GM12874 (cell line): ENCODE data around the gene DRC3.
A peak's percentile ranks its signal among the peaks of the same experiment; 100 is the strongest.

Source experiments
- TF ChIP-seq, protein P1 (sequence below): IDR thresholded peaks from 2 replicates; pipeline ENCODE4 v1.5.1; 2011; ENCODE audit warnings: low read depth, mild to moderate bottlenecking, control low read depth, low read length, moderate library complexity; ENCODE audit not compliant: insufficient read depth

Gene DRC3

DNA sequence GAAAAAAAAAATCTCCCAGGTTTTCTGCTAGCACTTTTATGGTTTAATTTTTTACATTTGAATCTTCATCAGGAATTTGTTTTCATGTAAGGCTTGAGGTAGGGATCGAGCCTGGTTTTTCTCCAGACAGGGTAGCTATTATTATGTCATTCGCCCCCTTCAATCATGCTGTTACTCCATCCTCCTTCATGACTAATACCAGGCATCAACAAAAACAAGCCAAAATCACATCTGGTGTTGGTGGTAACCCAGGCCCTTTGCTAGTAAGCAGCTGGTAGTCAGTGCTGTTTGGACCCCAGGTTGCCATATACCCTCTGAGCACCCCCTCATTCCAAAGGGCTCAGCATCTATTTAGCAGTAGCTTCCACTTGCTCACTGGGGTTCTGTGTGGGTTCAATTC is 29.5 kb downstream of the DRC3 start:
- TF ChIP-seq, protein P1, sequence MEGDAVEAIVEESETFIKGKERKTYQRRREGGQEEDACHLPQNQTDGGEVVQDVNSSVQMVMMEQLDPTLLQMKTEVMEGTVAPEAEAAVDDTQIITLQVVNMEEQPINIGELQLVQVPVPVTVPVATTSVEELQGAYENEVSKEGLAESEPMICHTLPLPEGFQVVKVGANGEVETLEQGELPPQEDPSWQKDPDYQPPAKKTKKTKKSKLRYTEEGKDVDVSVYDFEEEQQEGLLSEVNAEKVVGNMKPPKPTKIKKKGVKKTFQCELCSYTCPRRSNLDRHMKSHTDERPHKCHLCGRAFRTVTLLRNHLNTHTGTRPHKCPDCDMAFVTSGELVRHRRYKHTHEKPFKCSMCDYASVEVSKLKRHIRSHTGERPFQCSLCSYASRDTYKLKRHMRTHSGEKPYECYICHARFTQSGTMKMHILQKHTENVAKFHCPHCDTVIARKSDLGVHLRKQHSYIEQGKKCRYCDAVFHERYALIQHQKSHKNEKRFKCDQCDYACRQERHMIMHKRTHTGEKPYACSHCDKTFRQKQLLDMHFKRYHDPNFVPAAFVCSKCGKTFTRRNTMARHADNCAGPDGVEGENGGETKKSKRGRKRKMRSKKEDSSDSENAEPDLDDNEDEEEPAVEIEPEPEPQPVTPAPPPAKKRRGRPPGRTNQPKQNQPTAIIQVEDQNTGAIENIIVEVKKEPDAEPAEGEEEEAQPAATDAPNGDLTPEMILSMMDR: no peak

DNA sequence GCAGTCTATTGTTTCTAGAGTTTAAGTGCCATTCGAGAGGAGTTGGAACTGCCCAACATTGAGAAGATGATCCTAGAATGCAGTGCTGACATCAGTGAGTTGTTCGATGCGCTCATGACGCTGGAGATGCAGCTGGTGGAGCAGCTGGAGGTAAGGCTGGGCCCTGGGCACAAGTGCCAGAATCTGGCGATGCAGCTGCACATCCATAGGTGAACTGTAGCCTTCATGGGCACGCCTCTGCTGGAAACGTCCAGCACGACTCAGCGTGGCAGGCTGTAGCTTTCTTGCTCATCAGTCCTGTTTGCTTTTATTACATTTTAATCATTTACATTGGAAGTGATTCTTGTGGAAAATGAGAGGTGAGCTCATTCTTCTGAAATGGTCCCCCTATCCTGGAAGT is 31.7 kb downstream of the DRC3 start:
- TF ChIP-seq, protein P1: no peak

DNA sequence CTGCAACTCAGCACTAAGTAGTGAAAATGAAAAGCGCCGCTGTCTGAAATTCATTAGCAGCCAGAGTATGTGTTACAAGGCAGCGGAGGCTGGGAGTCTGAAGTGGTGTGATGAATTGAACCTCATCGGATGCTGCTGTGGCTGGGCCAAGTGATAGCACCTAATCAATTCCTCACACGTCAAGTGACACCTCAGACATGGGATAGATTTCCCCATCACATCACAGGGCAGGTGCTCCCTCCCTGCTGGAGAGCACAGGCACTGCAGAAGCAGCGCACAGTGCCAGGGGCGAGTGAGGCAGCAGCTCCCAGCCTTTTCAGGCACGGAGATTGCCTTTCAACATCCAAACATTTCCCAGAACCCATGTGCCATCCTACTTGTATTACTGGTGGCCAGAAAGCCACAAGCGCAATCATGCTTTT is 32.2 kb downstream of the DRC3 start:
- TF ChIP-seq, protein P1: peak; percentile 22; the same call in 1 of the 2 replicates

DNA sequence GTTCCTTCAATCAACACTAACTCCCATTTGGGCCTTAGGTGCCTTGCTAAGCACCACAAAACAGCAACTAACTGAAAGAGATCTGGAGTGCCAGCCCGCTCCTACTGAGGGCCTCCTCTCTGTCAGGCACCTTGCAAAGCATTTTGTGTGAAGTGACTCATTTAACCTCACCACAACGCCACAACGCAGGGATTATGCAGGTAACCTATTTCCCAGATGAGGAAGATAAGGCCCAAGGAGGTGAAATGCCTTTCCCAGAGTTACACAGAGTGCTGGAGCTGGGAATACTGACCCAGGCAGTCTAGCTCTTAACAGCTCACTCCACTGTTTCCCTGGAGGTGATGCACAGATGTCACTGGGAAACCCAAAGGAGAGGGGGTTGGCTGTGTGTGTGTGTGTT is 32.8 kb downstream of the DRC3 start:
- TF ChIP-seq, protein P1: no peak

DNA sequence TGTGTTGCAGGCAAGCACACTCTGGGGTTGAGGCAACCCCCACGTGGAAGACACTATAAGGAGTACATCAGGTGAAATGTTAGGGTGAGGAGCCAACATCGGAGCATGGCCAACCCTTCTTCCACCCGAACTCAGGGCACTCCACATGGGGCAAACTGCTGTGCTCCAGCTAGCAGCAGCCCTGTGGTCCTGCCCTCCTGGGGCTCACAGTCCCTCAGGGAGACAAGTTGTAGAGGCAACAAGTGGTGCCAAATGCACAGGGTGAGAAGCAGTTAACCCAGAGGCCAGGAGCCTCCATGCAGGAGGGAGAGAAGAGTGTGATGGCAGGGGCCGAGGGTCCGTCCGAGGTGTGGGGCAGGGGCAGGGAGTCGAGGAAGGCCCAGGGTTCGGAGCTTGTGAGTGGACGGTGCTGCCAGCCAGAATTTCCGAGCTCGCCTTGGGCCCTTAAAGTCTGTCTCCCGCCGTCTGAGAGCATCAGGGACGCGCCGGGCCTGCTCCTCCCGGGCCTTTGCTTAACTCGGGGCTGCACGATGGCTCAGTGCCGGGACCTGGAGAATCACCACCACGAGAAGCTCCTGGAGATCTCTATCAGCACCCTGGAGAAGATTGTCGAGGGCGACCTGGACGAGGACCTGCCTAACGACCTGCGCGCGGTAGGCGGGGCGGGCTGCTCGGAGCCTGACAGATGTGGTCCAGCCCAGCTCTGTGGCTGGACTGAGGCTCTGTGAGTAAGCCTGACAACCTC is 34.0 kb downstream of the DRC3 start:
- TF ChIP-seq, protein P1: no peak

DNA sequence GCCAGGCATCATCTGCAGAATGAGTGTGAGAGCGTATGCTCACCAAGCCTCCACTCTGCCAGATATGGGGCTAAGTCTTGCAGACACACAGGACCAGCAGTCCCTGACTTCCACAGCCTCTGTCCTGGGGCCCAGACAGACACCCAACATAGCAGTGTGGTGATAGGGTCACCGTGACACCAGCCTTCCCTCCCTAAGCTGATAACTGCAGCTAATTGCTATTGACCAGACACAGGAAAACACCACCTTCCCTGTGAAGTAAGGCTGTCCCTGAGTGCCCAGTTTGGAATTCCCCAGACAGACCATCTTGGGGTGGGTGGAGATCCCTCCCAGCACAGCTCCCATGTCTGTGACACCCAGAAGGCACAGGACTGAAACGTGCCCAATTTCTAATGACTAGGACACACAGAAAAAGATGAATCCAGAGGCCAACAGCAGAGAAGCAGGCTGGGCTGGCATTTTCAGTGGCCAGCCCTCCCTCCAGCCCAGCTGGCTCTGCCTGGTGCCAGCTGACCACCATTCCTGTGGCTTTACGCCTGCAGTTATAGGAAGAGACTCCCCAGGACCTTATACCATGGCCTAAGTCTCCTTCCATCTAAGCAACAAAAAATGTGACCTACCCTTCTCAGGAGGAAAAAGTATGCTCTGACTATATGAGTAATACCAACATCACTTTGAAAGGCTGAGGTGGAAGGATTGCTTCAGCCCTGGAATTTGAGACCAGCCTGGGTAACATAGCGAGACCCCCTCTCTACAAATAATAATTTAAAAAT is 36.0 kb downstream of the DRC3 start:
- TF ChIP-seq, protein P1: no peak

DNA sequence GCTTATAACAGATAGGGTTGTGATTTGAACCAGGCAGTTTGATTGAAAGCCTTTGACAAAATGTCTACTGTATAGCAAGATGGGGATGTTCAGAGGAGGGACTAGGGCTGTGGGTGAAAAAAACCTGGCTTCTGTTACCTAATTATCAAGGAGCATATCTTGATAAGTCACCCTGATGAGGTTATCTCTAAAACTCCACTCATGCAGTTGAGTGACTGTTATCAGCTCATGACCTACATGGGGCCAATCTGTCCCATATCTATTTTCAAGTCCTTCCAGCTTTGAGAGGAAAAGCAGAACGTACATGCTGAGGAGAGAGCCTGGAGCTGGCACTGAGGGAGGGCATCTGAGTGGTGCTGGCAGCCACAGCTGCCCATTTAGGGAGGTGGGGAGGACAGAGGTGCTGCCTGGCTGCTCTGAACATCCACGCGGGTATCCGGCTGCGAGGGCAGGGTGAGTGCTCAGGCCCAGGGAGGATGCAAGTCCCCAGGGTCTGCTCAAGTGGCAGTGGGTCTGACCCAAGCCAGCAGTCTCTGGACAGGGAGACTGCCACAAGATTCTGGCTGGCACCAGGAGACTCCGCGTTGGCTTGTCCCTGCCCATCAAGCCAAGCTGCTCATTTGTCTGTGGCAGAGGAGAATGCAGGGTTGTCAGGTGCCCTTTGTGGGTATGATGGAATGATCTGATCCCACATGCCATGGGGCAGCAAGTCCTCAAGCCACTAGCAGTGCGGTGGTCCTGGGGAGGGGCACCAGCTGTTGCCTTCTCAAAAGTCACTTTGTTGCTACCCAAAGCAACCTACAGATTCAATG is 37.2 kb downstream of the DRC3 start:
- TF ChIP-seq, protein P1: no peak
